GM18909 (cell line): ENCODE results near the gene PLD5.
"Not testable (repeated sequence)": the region's sequence is repeated elsewhere in the genome, so short reads cannot be mapped to it uniquely, and the experiment has no call there.

Source experiments
- ATAC-seq: cut with Tn5 transposase; IDR thresholded peaks from one replicate; pipeline ENCODE4 v1.9.1; 2021; ENCODE audit warnings: mild to moderate bottlenecking; ENCODE audit not compliant: unreplicated experiment, poor library complexity

Gene PLD5

DNA sequence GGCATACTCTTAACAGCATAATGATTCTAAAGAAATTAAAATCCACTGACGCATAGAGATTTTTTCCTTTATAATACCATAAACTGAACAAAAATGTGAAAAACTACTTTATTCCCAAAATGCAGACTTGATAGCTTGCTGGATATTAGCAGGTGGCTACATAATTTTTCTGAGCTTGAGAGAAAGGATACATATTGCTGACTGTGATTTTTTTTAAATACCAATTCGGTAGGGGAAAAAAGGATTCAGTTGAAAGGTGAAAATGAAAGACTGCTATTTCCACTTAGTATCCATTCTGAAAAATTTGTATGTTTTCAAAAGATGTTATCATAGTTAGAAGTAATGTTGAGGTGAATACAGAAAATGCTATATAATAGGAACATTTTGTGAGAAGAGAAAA lies 435.6 kb downstream of the PLD5 start:
- no peak for ATAC-seq

DNA sequence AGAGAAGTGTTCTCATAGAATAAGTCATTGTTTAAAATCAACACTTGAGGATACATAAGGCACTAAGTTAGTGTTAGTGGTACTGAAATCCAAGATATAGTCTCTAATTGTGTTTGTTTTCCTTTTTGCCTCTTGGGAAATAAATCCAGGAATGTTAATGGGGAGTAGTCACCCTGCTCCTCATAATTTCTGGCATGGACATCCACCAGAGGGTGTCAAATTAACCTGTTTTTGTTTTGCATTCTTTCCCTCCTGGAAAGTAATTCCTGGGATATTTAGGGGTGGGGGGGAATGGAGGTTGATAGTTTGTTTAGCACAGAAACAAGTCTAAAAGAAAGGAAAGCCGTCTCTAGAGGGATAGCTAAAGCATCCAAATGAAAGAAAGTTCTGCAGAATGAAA lies 437.8 kb downstream of the PLD5 start:
- ATAC-seq: no peak

DNA sequence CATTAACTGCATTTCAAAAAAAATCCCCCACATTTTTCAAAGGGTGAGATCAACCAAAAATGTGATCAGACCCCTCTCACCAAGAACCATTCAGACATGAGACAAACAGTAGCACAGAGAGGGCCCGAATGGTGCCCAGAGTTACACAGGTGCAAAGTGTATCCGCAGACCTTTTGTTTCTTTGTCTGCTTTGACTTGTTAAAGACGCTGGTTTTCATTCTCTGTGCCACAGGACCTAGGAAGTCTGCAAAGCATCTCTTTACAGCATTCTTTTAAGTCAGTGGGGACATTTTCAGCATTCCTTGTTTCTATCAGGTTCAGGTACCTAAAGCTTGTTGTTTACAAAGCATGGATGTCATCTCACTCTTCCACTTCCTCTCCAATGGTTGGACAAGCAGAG lies 438.4 kb downstream of the PLD5 start:
- no peak for ATAC-seq

DNA sequence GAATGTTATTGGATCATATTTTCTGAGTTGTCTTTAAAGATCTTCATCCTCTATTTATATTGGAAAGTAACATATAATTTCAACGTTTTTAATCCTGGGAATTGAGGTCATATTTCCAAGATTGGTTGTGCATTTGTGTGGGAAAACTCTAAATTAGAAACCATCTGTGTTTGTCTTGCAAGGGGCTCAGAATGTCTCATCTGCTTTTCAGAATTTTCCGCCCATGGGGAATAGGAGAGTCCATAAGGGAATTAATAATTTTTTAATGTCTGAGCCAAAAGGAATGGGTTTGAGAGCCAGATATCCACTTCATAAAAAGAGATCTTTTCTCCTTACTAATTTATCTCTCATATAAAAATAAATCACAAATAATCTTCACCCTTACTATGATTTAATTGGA lies 440.8 kb downstream of the PLD5 start:
- ATAC-seq: no peak

- ATAC-seq: no peak
Observed at GRCh38 chr1:242081446-242081845, 443.1 kb downstream of the PLD5 start.

DNA sequence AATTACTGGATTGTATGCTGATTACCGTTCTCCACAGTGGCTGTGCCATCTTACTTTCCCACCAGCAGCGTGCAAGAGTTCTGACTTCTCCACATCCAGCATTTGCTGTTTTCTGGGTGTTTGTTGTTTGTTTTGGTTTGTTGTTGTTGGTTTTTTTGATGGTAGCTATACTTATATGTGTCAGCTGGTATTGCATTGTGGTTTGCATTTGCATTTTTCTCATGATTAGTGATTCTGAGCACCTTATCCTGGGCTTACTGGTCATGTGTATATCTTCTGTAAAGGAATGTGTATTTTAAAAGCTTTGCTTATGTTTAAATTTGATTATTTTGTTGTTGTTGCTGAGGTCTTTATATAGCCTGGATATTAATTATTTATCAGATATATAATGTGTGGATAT lies 458.7 kb downstream of the PLD5 start:
- no peak for ATAC-seq

GRCh38 chr1:242062271-242062670 lies 462.2 kb downstream of the PLD5 start:
- no peak for ATAC-seq

- no peak for ATAC-seq
Observed at GRCh38 chr1:242059976-242060375, 464.5 kb downstream of the PLD5 start.

DNA sequence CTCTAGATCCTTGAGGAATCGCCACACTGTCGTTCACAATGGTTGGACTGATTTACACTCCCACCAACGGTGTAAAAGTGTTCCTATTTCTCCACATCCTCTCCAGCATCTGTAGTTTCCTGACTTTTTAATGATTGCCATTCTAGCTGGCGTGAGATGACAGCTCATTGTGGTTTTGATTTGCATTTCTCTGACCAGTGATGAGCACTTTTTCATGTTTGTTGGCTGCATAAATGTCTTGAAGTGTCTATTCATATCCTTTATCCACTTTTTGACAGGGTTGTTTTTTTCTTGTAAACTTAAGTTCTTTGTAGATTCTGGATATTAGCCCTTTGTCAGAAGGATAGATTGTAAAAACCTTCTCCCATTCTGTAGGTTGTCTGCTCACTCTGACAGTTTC lies 465.9 kb downstream of the PLD5 start:
- ATAC-seq: peak; percentile 92

DNA sequence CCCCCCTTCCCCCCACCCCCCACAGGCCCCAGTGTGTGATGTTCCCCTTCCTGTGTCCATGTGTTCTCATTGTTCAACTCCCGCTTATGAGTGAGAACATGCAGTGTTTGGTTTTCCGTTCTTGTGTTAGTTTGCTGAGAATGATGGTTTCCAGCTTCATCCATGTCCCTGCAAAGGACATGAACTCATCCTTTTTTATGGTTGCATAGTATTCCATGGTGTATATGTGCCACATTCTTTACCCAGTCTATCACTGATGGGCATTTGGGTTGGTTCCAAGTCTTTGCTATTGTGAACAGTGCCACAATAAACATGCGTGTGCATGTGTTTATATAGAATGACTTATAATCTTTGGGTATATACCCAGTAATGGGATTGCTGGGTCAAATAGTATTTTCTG lies 466.3 kb downstream of the PLD5 start:
- not testable (repeated sequence) for ATAC-seq

- ATAC-seq: no peak
Observed at GRCh38 chr1:242057745-242058115, 466.8 kb downstream of the PLD5 start.

GRCh38 chr1:242056988-242057744 lies 467.3 kb downstream of the PLD5 start:
- ATAC-seq: no peak

GRCh38 chr1:242055749-242056320 lies 468.7 kb downstream of the PLD5 start:
- no peak for ATAC-seq

DNA sequence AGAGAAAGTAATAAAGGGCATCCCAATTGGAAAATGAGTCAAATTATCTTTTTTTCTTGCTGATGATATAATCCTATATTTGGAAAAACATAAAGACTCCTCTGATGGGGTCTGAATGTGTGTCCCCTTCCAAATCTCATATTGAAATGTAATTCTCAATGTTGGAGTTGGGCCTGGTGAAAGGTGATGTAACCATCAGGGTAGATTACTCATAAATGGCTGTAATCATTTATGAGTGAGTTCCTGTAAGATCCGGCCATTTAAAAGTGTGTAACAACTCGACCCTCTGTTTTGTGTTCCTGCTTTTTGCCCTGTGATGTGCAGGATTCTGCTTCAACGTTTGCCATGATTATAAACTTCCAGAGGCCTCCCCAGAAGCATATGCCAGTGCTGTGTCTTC lies 481.3 kb downstream of the PLD5 start:
- ATAC-seq: no peak

DNA sequence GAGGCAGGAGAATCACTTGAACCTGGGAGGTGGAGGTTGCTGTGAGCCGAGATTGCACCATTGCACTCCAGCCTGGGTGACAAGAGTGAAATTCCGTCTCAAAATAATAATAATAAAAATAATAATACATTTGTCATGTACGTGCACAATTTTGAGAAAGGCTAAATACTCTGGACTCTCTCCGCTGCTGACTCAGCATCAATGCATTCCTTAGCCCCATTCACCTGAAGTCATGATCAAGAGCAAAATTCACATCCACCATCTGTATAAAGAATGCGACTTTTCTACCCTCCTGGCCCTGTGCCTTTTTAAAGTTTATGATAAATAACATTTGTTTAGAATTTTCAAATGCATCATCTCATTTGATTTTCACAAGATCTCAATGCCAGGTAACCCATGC lies 490.1 kb downstream of the PLD5 start:
- ATAC-seq: no peak

- ATAC-seq: no peak
Observed at GRCh38 chr1:242033447-242033846, 491.1 kb downstream of the PLD5 start.
